Upper lobe of right lung (tissue), 1 donor: ENCODE results near the gene C3orf52. TPM values are rescaled to one million over a fixed set of nuclear protein-coding genes. Genes with fewer than 3 reads are reported as not detected.

Experiments
- ATAC-seq: fragments of 200-7000 bp; cut with Tn5 transposase; one replicate; pipeline ENCODE4 v1.9.1; 2020; ENCODE audit warnings: mild to moderate bottlenecking, moderate library complexity
- DNase-seq: peaks from one replicate; pipeline ENCODE4 v3.0.0-alpha.2; 2020
- H3K27ac ChIP-seq: fragments of 200-600 bp; one replicate; pipeline ENCODE4 v1.8.0; 2022
- H3K27me3 ChIP-seq: fragments of 200-600 bp; one replicate; pipeline ENCODE4 v1.8.0; 2022; ENCODE audit warnings: mild to moderate bottlenecking
- H3K36me3 ChIP-seq: fragments of 200-600 bp; one replicate; pipeline ENCODE4 v1.8.0; 2022
- H3K4me1 ChIP-seq: fragments of 200-600 bp; one replicate; pipeline ENCODE4 v1.8.0; 2022
- H3K4me3 ChIP-seq: fragments of 200-600 bp; one replicate; pipeline ENCODE4 v1.8.0; 2022; ENCODE audit warnings: mild to moderate bottlenecking
- H3K9me3 ChIP-seq: fragments of 200-600 bp; one replicate; pipeline ENCODE4 v1.8.0; 2022
- CTCF ChIP-seq: fragments of 200-600 bp; IDR thresholded peaks from one replicate; pipeline ENCODE4 v1.8.0; 2022; ENCODE audit warnings: antibody characterized with exemption
- intact Hi-C: fragments of 100-400 bp; cut with DNase I; formaldehyde crosslinking; loops from one replicate; pipeline ENCODE4 v1.11.0; 2022
- total RNA-seq: library from RNA; stranded (reverse); fragmentation: NEBNext Ultra II Directional; extraction: Animal tissue kit (Norgen Biotek cat#: 25700); gene quantifications from one replicate; pipeline ENCODE4 v1.2.1, GENCODE V29; 2021
- donor health status: DM: no; HTN: yes; CAD: no; lungs with severe emphysema.

Gene C3orf52
- total RNA-seq, 1 donor from 2014 or later = 20.1 TPM

- no peaks in the 10 kb centered on the region for H3K4me1 ChIP-seq
- no peak overlapping the region for H3K4me3 ChIP-seq
- DNase-seq = no peak
- intact Hi-C loops = no loop called here
- no peak for ATAC-seq
- H3K27me3 ChIP-seq = no peaks in the 10 kb centered on the region
- H3K9me3 ChIP-seq = no peaks in the 10 kb centered on the region
- H3K36me3 ChIP-seq = no peaks in the 10 kb centered on the region
- TF ChIP-seq CTCF = no peak
- H3K27ac ChIP-seq = no peak overlapping the region
These were observed 43.9 kb downstream of the C3orf52 start for GRCh38 chr3:112129925-112130637.

- Histone ChIP-seq H3K4me3 (no peak overlapping the region), H3K36me3 (no peaks in the 10 kb centered on the region), H3K4me1 (no peaks in the 10 kb centered on the region), H3K9me3 (no peaks in the 10 kb centered on the region), H3K27ac (no peak overlapping the region), H3K27me3 (no peaks in the 10 kb centered on the region)
- intact Hi-C loops = no loop called here
- ATAC-seq (no peak), DNase-seq (no peak)
- TF ChIP-seq CTCF = no peak
These were observed 44.4 kb downstream of the C3orf52 start for GRCh38 chr3:112130638-112130993.

- H3K36me3 ChIP-seq = no peaks in the 10 kb centered on the region
These were observed 44.9 kb downstream of the C3orf52 start for GRCh38 chr3:112131111-112131510.

GRCh38 chr3:112132088-112132487 lies 45.9 kb downstream of the C3orf52 start:
- no peaks in the 10 kb centered on the region for H3K4me1 ChIP-seq
- ATAC-seq = no peak
- TF ChIP-seq CTCF = no peak
- H3K27ac ChIP-seq = no peak overlapping the region
- DNase-seq = no peak
- intact Hi-C loops = no loop called here
- H3K4me3 ChIP-seq = no peak overlapping the region
- no peaks in the 10 kb centered on the region for H3K9me3 ChIP-seq
- H3K27me3 ChIP-seq = no peaks in the 10 kb centered on the region
- H3K36me3 ChIP-seq = no peaks in the 10 kb centered on the region

More at GRCh38 chr3:112131111-112131510, 44.9 kb downstream of the C3orf52 start:
- DNase-seq (no peak), ATAC-seq (no peak)
- Histone ChIP-seq H3K27me3 (no peaks in the 10 kb centered on the region), H3K4me3 (no peak overlapping the region), H3K27ac (no peak overlapping the region), H3K9me3 (no peaks in the 10 kb centered on the region), H3K4me1 (no peaks in the 10 kb centered on the region)
- no peak for TF ChIP-seq CTCF
- intact Hi-C loops = no loop called here

GRCh38 chr3:112132554-112132953 lies 46.4 kb downstream of the C3orf52 start:
- no peak for TF ChIP-seq CTCF
- ATAC-seq = no peak
- Histone ChIP-seq H3K27me3 (no peaks in the 10 kb centered on the region), H3K4me3 (no peak overlapping the region), H3K36me3 (no peaks in the 10 kb centered on the region), H3K9me3 (no peaks in the 10 kb centered on the region), H3K4me1 (no peaks in the 10 kb centered on the region), H3K27ac (no peak overlapping the region)
- intact Hi-C loops = no loop called here
- DNase-seq = no peak

- H3K27me3 ChIP-seq = no peaks in the 10 kb centered on the region
- H3K4me1 ChIP-seq = no peaks in the 10 kb centered on the region
- no peaks in the 10 kb centered on the region for H3K36me3 ChIP-seq
- DNase-seq (no peak), ATAC-seq (peak; percentile 90)
- no peaks in the 10 kb centered on the region for H3K9me3 ChIP-seq
- no peak within 1 kb of the TSS for H3K4me3 ChIP-seq
- no peak for TF ChIP-seq CTCF
- intact Hi-C loops = no loop called here
- no peak within 1 kb of the TSS for H3K27ac ChIP-seq
These were observed 46.8 kb downstream of the C3orf52 start, which contains the start of gene GCSAM for GRCh38 chr3:112132975-112133448. TSS of gene GCSAM (minus strand) at chr3:112133248. CDS start at chr3:112133120, 128 bp downstream.
